SK-N-SH (cell line): ENCODE results near the gene DZIP3. TPM values are rescaled to one million over a fixed set of nuclear protein-coding genes. Genes with fewer than 3 reads are reported as not detected.

ENCODE experiments used
- CTCF ChIA-PET: fragments of 300-600, 350-600 bp; formaldehyde crosslinking; extraction: SDS; loops from one replicate; lab custom pipeline; 2021; lab: Yijun Ruan, JAX
- POLR2A ChIA-PET: fragments of 350-600 bp; sonication (Branson Sonifier 250); formaldehyde crosslinking; extraction: SDS; loops from one replicate; lab custom pipeline; 2020; ENCODE audit warnings: antibody characterized with exemption, inconsistent platforms; lab: Yijun Ruan, JAX
- DNase-seq: peaks from one replicate; pipeline ENCODE4 v3.0.0; 2012
- H2AFZ ChIP-seq: fragments of 200-600 bp; sonication (generic); 2 replicates; pipeline ENCODE4 v1.8.1; 2016; ENCODE audit warnings: antibody characterized with exemption, mild to moderate bottlenecking, low read depth
- H3F3A ChIP-seq: fragments of 200-600 bp; sonication (generic); replicated peaks from 2 replicates; pipeline ENCODE3; 2016; ENCODE audit warnings: antibody characterized with exemption, mild to moderate bottlenecking; ENCODE audit not compliant: insufficient read depth
- H3K27ac ChIP-seq, 2 experiments: fragments of 200-500 bp in 1 of 2; fragments of 200-600 bp in 1 of 2; sonication (Bioruptor generic) in 1 of 2; sonication (generic), shearing (Covaris generic) in 1 of 2; 2 replicates each; pipeline versions ENCODE4 v1.5.1 to v1.6.1; 2014 to 2016; ENCODE audit warnings: low read depth in 2 of 2, inconsistent platforms in 1 of 2, low read length in 1 of 2, mild to moderate bottlenecking in 1 of 2, mixed read lengths in 1 of 2
- H3K27me3 ChIP-seq: fragments of 200-600 bp; sonication (generic), shearing (Covaris generic); 2 replicates; pipeline ENCODE4 v1.6.1; 2016; ENCODE audit warnings: mixed run types; ENCODE audit not compliant: insufficient read depth
- H3K36me3 ChIP-seq, 2 experiments: fragments of 200-500 bp in 1 of 2; fragments of 200-600 bp in 1 of 2; sonication (Bioruptor generic) in 1 of 2; sonication (generic) in 1 of 2; replicated peaks in 1 of 2; 2 replicates each; pipeline versions ENCODE3 to v1.5.1; 2014 to 2016; ENCODE audit warnings: low read length in 1 of 2, mild to moderate bottlenecking in 1 of 2; ENCODE audit not compliant: insufficient read depth in 2 of 2, control insufficient read depth in 1 of 2
- H3K4me1 ChIP-seq, 2 experiments: fragments of 200-500 bp in 1 of 2; fragments of 200-600 bp in 1 of 2; sonication (Bioruptor generic) in 1 of 2; sonication (generic), shearing (Covaris generic) in 1 of 2; 2 replicates each; pipeline versions ENCODE4 v1.5.1 to v1.6.1; 2014 to 2016; ENCODE audit warnings: low read depth in 1 of 2, low read length in 1 of 2, mixed run types in 1 of 2; ENCODE audit not compliant: insufficient read depth in 2 of 2, control insufficient read depth in 1 of 2
- H3K4me2 ChIP-seq: fragments of 200-600 bp; sonication (generic), shearing (Covaris generic); 2 replicates; pipeline ENCODE4 v1.6.1; 2017; ENCODE audit warnings: mixed run types
- H3K4me3 ChIP-seq, 2 experiments: fragments of 200-500 bp in 1 of 2; fragments of 200-600 bp in 1 of 2; sonication (Bioruptor generic) in 1 of 2; sonication (generic), shearing (Covaris generic) in 1 of 2; 2 replicates each; pipeline versions ENCODE4 v1.5.1 to v1.8.1; 2014 to 2016; ENCODE audit warnings: low read depth in 2 of 2, inconsistent platforms in 1 of 2, low read length in 1 of 2, mild to moderate bottlenecking in 1 of 2, mixed read lengths in 1 of 2, moderate library complexity in 1 of 2
- H3K79me2 ChIP-seq: fragments of 200-600 bp; sonication (generic); 2 replicates; pipeline ENCODE4 v1.8.1; 2017; ENCODE audit warnings: mild to moderate bottlenecking; ENCODE audit not compliant: insufficient read depth
- H3K9ac ChIP-seq: fragments of 200-600 bp; sonication (generic); 2 replicates; pipeline ENCODE4 v1.6.1; 2017; ENCODE audit warnings: mixed run types
- H3K9me2 ChIP-seq: fragments of 200-600 bp; sonication (generic); 2 replicates; pipeline ENCODE4 v1.6.1; 2017; ENCODE audit warnings: mixed run types
- H3K9me3 ChIP-seq: fragments of 200-600 bp; sonication (generic); 2 replicates; pipeline ENCODE4 v1.6.1; 2017; ENCODE audit warnings: mixed run types, mild to moderate bottlenecking, moderate library complexity
- H4K20me1 ChIP-seq: fragments of 200-600 bp; sonication (generic); 2 replicates; pipeline ENCODE4 v1.6.1; 2017; ENCODE audit warnings: mild to moderate bottlenecking, mixed run types; ENCODE audit not compliant: insufficient read depth
- CTCF ChIP-seq: fragments of 200-600 bp; sonication (generic); IDR thresholded peaks from 2 replicates; pipeline ENCODE4 v1.6.1; 2017; ENCODE audit warnings: antibody characterized with exemption, mild to moderate bottlenecking, moderate library complexity
- ELF1 ChIP-seq: IDR thresholded peaks from 2 replicates; pipeline ENCODE4 v1.4.0; 2012
- EP300 ChIP-seq, 2 experiments: IDR thresholded peaks; 2 replicates each; pipeline versions ENCODE4 v1.4.0 to v1.6.1; 2012; ENCODE audit warnings: borderline replicate concordance in 1 of 2, low read depth in 1 of 2, low read length in 1 of 2
- EZH2phosphoT487 ChIP-seq: fragments of 200-600 bp; sonication (generic); IDR thresholded peaks from 2 replicates; pipeline ENCODE4 v1.6.1; 2017; ENCODE audit warnings: low read depth, mixed run types, mild to moderate bottlenecking, antibody characterized with exemption, moderate library complexity, borderline replicate concordance
- FOXM1 ChIP-seq: IDR thresholded peaks from 2 replicates; pipeline ENCODE4 v1.4.0; 2012; ENCODE audit warnings: low read depth, mild to moderate bottlenecking
- GABPA ChIP-seq: IDR thresholded peaks from 2 replicates; pipeline ENCODE4 v1.4.0; 2012; ENCODE audit warnings: low read depth, mild to moderate bottlenecking
- GATA2 ChIP-seq: sonication (generic); formaldehyde crosslinking; IDR thresholded peaks from 2 replicates; pipeline ENCODE4 v1.5.0; 2020; ENCODE audit warnings: mild to moderate bottlenecking, missing genetic modification reagents
- JUND ChIP-seq: IDR thresholded peaks from 2 replicates; pipeline ENCODE4 v1.4.0; 2012
- MAX ChIP-seq: IDR thresholded peaks from 2 replicates; pipeline ENCODE4 v1.4.0; 2012; ENCODE audit warnings: low read depth
- NFIC ChIP-seq: IDR thresholded peaks from 2 replicates; pipeline ENCODE4 v1.4.0; 2012; ENCODE audit warnings: borderline replicate concordance
- NRF1 ChIP-seq: IDR thresholded peaks from 2 replicates; pipeline ENCODE4 v1.6.1; 2012; ENCODE audit warnings: low read depth, mild to moderate bottlenecking, low read length
- POLR2AphosphoS5 ChIP-seq: IDR thresholded peaks from 2 replicates; pipeline ENCODE4 v1.6.1; 2012; ENCODE audit warnings: low read depth, low read length
- RAD21 ChIP-seq: IDR thresholded peaks from 2 replicates; pipeline ENCODE4 v1.6.1; 2012; ENCODE audit warnings: mild to moderate bottlenecking, low read length
- RCOR1 ChIP-seq: fragments of 150-350 bp; IDR thresholded peaks from 2 replicates; pipeline ENCODE4 v1.6.1; 2017; ENCODE audit warnings: antibody characterized with exemption, low read length
- RFX5 ChIP-seq: IDR thresholded peaks from 2 replicates; pipeline ENCODE4 v1.6.1; 2012; ENCODE audit warnings: mild to moderate bottlenecking, improper control_type of control experiment, low read length
- SIN3A ChIP-seq: IDR thresholded peaks from 2 replicates; pipeline ENCODE4 v1.6.1; 2012; ENCODE audit warnings: low read depth, mild to moderate bottlenecking, low read length, moderate library complexity, borderline replicate concordance
- SMC3 ChIP-seq: IDR thresholded peaks from 2 replicates; pipeline ENCODE4 v1.6.1; 2012; ENCODE audit warnings: low read depth, low read length, improper control_type of control experiment
- TAF1 ChIP-seq: IDR thresholded peaks from 2 replicates; pipeline ENCODE4 v1.6.1; 2012; ENCODE audit warnings: low read depth, mild to moderate bottlenecking, low read length, moderate library complexity, borderline replicate concordance
- ZBTB33 ChIP-seq: IDR thresholded peaks from 2 replicates; pipeline ENCODE4 v1.4.0; 2012; ENCODE audit warnings: low read depth, borderline replicate concordance
- WGBS: methylation state at CpG from one replicate; pipeline ENCODE4 v1.1.6; 2017; ENCODE audit warnings: low lambda C conversion rate; 5-methylcytosine and 5-hydroxymethylcytosine counted together
- polyA plus RNA-seq, 3 experiments: library from polyadenylated mRNA; depleted of rRNA; stranded (reverse); fragments of >200 nt; gene quantifications; 2 replicates each; pipeline ENCODE4 v1.2.3, GENCODE V29; 2012

DZIP3 gene
- polyA plus RNA-seq, 1 of the 3 experiments (the other 2 are of a cell fraction), result 6.3 TPM

DNA sequence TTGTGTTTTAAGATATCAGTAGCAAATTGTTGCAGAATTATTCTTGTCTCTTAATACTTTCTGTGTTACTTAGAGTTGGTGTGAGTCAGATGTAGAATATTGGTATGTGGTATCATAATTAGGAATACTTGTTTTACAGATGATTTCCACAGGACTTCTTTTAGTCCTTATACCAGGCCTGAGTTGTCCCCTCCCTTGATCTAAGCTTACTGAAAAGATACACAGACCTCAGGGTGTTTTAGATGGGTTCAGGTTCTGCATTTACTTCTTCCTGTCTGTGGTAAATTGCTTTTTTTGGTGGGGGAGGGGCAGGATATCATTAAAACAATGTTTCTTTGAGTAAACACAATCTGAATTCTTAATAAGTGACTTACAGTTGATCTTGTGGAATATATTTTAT, 14.2 kb downstream of the DZIP3 start:
- ChIA-PET CTCF (interaction anchor here (0.8 to 1.2 kb wide), 3 partner anchors 16 to 312 kb away, joined by 3 to 4 read pairs (median 3); no protein-coding TSS in a partner anchor), POLR2A (no interaction called here)
- H2AFZ ChIP-seq, result no peak overlapping the region

DNA sequence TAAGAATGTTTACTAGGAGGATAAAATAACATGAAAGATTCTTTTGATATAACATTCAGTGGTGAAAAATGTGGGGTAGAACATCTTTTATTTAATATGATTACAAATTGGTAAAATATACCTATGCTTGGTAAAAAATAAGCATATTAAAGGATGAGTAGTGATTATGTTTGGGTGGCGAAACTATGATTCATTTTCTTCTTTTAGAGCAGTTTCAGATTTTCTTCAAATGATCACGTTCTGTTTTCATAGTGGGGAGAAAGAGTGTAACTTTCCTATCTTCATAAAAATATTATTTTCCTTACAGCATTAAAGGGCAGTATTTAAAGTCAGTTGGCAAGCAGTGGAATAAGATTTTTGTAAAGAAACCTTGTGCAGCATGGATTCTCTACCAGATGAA, 15.5 kb downstream of the DZIP3 start:
- Histone ChIP-seq H3K4me3 (no peak overlapping the region), H3K9me2 (no peaks in the 10 kb centered on the region), H3K4me2 (no peak overlapping the region), H3K4me1 (peaks cover 9 to 10% of the 10 kb centered on the region in 2 experiments; a peak in 3 of 4 replicates), H4K20me1 (no peaks in the 10 kb centered on the region), H3K79me2 (peaks cover 4% of the 10 kb centered on the region; the same call in 1 of the 2 replicates), H3K9me3 (no peaks in the 10 kb centered on the region), H3K27me3 (no peaks in the 10 kb centered on the region)
- POLR2A ChIA-PET, result no interaction called here
- 97% methylated on average over 2 of the region's 2 CpGs for WGBS
- no peak for DNase-seq
- TF ChIP-seq SMC3 (no peak), CTCF (no peak), RAD21 (no peak), FOXM1 (no peak), JUND (no peak), ELF1 (no peak), MAX (no peak), RCOR1 (no peak), RFX5 (no peak), ZBTB33 (no peak), NFIC (no peak), POLR2AphosphoS5 (no peak), GABPA (no peak), EP300 (IDR thresholded peaks at IDR 0.05; ENCODE audit: borderline replicate concordance in 1 of 2, low read depth in 1 of 2, low read length in 1 of 2) (no peak), EZH2phosphoT487 (no peak), GATA2 (CRISPR knock-in tag) (no peak), NRF1 (no peak), TAF1 (no peak), SIN3A (no peak)
- TF ChIP-seq, all 33 proteins: peak for 0
- no peak overlapping the region for H3K27ac ChIP-seq
- H3F3A ChIP-seq, result peaks cover 3% of the 10 kb centered on the region
- H3K36me3 ChIP-seq, result peaks cover 6 to 9% of the 10 kb centered on the region in 2 experiments
- CTCF ChIA-PET, result interaction anchor here (0.7 to 1.6 kb wide), 3 partner anchors 8 to 341 kb away, joined by 3 read pairs; no protein-coding TSS in a partner anchor
- H2AFZ ChIP-seq, result no peak overlapping the region
- no peak overlapping the region for H3K9ac ChIP-seq

More for the DNA sequence above, 14.2 kb downstream of the DZIP3 start:
- peak overlapping the region; percentile 16 to 48; a peak in 3 of 4 replicates for H3K27ac ChIP-seq
- TF ChIP-seq RCOR1 (no peak), ZBTB33 (no peak)
- H3K4me2 ChIP-seq, result peak overlapping the region; percentile 9; the same call in 1 of the 2 replicates
- no peak overlapping the region for H3K9ac ChIP-seq
- no peak overlapping the region for H3K4me3 ChIP-seq
- peaks cover 6 to 9% of the 10 kb centered on the region in 2 experiments for H3K36me3 ChIP-seq
- peaks cover 9 to 10% of the 10 kb centered on the region in 2 experiments; a peak in 3 of 4 replicates for H3K4me1 ChIP-seq
- no peaks in the 10 kb centered on the region for H3K9me2 ChIP-seq
- no peaks in the 10 kb centered on the region for H3K9me3 ChIP-seq
- DNase-seq, result no peak
- peaks cover 3% of the 10 kb centered on the region for H3F3A ChIP-seq
- no peaks in the 10 kb centered on the region for H3K27me3 ChIP-seq
- no peaks in the 10 kb centered on the region for H4K20me1 ChIP-seq
- H3K79me2 ChIP-seq, result peaks cover 4% of the 10 kb centered on the region; the same call in 1 of the 2 replicates
